GM19193 (cell line): ENCODE results near the gene KRT83.

Source experiments
- POLR2A ChIP-seq: IDR thresholded peaks from 4 replicates; pipeline ENCODE4 v1.6.1; 2011; ENCODE audit not compliant: insufficient read depth, insufficient read length; ENCODE audit errors: extremely low read depth

KRT83 gene

GRCh38 chr12:52266514-52266913 is 54.7 kb downstream of the KRT83 start:
- TF ChIP-seq POLR2A, result no peak

GRCh38 chr12:52264435-52264825 is 56.8 kb downstream of the KRT83 start:
- no peak for TF ChIP-seq POLR2A
